ENCODE results near the gene AIFM3.

The AIFM3 gene

DNA sequence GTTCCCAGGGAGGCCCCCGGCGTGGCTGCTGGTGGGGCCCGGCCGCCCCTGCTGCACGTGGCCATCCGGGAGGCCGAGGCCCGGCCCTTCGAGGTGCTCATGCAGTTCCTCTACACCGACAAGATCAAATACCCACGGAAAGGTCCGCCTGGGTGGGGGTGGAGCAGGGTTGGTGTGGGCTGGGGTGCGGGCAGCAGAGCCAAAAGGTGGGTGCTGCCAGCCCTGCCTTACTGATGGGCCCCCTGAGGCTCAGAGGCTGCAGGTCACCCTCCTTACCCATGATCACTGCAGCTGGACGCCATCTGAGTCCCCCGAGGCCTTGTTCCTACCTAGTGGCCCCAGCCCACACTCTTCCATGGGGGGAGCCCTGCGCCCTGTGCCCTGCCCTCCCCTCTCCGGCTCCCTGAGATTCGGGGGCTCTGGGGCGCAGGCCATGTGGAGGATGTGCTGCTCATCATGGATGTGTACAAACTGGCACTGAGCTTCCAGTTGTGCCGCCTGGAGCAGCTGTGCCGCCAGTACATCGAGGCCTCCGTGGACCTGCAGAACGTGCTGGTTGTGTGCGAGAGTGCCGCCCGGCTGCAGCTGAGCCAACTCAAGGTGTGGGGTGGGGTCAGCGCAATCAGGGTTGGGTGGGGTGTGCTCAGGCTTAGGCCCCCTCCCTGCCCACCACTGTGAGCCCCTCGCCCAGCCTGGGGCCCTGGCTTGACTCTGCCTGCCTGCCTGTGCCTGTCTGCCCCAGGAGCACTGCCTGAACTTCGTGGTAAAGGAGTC lies 27.3 kb downstream of the AIFM3 start:
- Histone ChIP-seq H3K4me3 (ENCODE audit: low read depth, low read length) (no peak overlapping the region), H3K36me3 (ENCODE audit: insufficient read depth, low read length) (no peaks in the 10 kb centered on the region), H2AFZ (ENCODE audit: low read length, unreplicated experiment) (no peak overlapping the region), H3K27me3 (ENCODE audit: insufficient read depth, low read length) (no peaks in the 10 kb centered on the region), H3K4me1 (ENCODE audit: control insufficient read depth, insufficient read depth, low read length, unreplicated experiment) (no peaks in the 10 kb centered on the region), H3K27ac (ENCODE audit: low read depth, low read length) (no peak overlapping the region), H3K79me2 (ENCODE audit: control insufficient read depth, insufficient read depth, low read length, unreplicated experiment) (no peaks in the 10 kb centered on the region)

- H3K79me2 ChIP-seq (ENCODE audit: control insufficient read depth, insufficient read depth, low read length, unreplicated experiment) = peaks cover 4% of the 10 kb centered on the region
- peaks cover 3% of the 10 kb centered on the region for H3K4me1 ChIP-seq (ENCODE audit: control insufficient read depth, insufficient read depth, low read length, unreplicated experiment)
- no peak overlapping the region for H3K4me3 ChIP-seq (ENCODE audit: low read depth, low read length)
- H3K36me3 ChIP-seq (ENCODE audit: insufficient read depth, low read length) = no peaks in the 10 kb centered on the region
- no peaks in the 10 kb centered on the region for H3K27me3 ChIP-seq (ENCODE audit: insufficient read depth, low read length)
- H3K27ac ChIP-seq (ENCODE audit: low read depth, low read length) = no peak overlapping the region
- no peak overlapping the region for H2AFZ ChIP-seq (ENCODE audit: low read length, unreplicated experiment)
These were observed 27.8 kb downstream of the AIFM3 start for GRCh38 chr22:20994902-20995241.

DNA sequence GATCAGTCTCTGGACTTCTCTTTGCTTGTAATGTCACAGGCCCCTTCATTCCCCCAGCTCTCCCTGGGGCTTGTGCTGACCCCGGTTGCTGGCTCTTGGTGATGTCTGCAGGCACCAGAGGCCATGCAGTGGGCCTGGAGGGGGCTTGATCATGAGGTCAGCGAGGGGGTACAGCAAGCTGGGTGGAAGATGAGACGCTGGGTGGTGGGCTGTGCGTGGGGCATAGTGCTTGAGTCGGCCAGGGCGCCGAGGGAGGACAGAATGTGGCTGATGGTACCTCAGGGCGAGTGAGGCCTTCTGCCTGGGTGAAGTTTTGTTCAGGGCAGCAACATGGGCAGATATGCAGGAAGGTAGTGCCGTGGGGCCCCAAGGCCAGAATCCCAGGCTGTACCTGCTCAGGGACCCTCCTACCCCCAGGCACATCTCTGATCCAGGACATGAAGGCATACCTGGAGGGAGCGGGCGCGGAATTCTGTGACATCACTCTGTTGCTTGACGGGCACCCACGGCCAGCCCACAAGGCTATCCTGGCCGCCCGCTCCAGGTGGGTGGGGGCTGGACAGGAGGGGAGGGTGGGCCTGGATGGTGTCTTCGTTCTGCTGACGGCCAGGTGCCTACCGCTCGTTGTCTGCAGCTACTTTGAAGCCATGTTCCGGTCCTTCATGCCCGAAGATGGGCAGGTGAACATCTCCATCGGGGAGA lies 28.4 kb downstream of the AIFM3 start:
- peaks cover 9% of the 10 kb centered on the region for H3K4me1 ChIP-seq (ENCODE audit: control insufficient read depth, insufficient read depth, low read length, unreplicated experiment)

DNA sequence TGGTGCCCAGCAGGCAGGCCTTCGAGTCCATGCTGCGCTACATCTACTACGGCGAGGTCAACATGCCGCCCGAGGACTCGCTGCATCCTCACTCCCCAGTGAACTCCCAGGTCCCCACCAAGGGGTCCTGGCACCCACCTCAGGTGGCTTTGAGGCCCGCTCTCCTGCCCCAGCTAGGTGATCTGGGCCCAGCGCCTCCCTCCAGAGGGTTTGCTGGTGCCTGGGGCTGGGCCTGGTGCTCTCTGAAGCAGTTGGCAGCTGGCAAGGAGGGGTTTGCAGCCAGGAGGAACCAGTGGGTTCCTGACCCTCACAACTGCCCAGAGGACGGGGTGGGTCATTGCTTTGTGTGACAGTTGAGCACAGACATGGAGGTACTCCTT lies 29.0 kb downstream of the AIFM3 start:
- Histone ChIP-seq H2AFZ (ENCODE audit: low read length, unreplicated experiment) (no peak overlapping the region), H3K27me3 (ENCODE audit: insufficient read depth, low read length) (no peaks in the 10 kb centered on the region), H3K36me3 (ENCODE audit: insufficient read depth, low read length) (no peaks in the 10 kb centered on the region), H3K4me1 (ENCODE audit: control insufficient read depth, insufficient read depth, low read length, unreplicated experiment) (peaks cover 10% of the 10 kb centered on the region), H3K27ac (ENCODE audit: low read depth, low read length) (no peak overlapping the region), H3K4me3 (ENCODE audit: low read depth, low read length) (no peak overlapping the region), H3K79me2 (ENCODE audit: control insufficient read depth, insufficient read depth, low read length, unreplicated experiment) (peaks cover 14% of the 10 kb centered on the region)

More for the DNA sequence above, 28.4 kb downstream of the AIFM3 start:
- H3K36me3 ChIP-seq (ENCODE audit: insufficient read depth, low read length) = no peaks in the 10 kb centered on the region
- no peak overlapping the region for H2AFZ ChIP-seq (ENCODE audit: low read length, unreplicated experiment)
- H3K4me3 ChIP-seq (ENCODE audit: low read depth, low read length) = no peak overlapping the region
- H3K27me3 ChIP-seq (ENCODE audit: insufficient read depth, low read length) = no peaks in the 10 kb centered on the region
- H3K27ac ChIP-seq (ENCODE audit: low read depth, low read length) = no peak overlapping the region
- peaks cover 9% of the 10 kb centered on the region for H3K79me2 ChIP-seq (ENCODE audit: control insufficient read depth, insufficient read depth, low read length, unreplicated experiment)

DNA sequence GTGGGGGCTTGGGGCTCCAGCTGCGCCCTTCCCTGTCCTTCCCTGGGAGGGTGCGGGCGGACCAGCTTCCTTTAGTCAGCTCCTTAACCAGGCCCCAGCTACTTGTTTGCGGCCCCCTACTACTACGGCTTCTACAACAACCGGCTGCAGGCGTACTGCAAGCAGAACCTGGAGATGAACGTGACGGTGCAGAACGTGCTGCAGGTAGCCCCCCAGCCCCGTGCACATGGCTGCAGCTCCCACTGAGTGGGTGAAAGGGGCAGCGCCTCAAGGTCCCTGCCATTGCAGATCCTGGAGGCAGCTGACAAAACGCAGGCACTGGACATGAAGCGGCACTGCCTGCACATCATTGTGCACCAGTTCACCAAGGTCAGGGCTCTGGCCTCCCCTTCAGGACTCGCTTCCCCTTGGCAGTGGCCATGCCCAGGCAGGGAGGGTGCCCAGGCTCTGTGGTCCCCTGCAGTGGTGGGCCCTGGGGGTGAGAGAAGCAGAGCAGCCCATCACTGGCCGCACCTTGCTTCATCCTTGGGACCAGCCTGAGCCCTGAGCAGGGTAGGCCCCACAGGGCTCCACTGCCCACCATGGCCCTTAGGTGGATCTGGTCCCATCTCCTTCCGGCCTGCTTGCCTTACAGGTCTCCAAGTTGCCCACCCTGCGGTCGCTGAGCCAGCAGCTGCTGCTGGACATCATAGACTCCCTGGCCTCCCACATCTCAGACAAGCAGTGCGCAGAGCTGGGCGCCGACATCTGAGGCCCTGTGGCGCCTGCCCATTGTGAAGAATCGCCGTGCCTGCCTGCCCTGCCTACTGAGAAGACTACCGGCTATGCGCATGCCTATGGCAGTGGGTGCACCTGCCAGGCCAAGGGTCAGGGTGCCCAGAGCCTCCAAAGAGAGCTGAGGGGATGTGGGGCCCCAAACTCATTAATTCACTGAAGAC lies 29.8 kb downstream of the AIFM3 start:
- Histone ChIP-seq H3K79me2 (ENCODE audit: control insufficient read depth, insufficient read depth, low read length, unreplicated experiment) (peaks cover 18% of the 10 kb centered on the region), H3K27ac (ENCODE audit: low read depth, low read length) (no peak overlapping the region), H3K4me1 (ENCODE audit: control insufficient read depth, insufficient read depth, low read length, unreplicated experiment) (peaks cover 10% of the 10 kb centered on the region), H3K27me3 (ENCODE audit: insufficient read depth, low read length) (no peaks in the 10 kb centered on the region), H3K36me3 (ENCODE audit: insufficient read depth, low read length) (no peaks in the 10 kb centered on the region), H3K4me3 (ENCODE audit: low read depth, low read length) (no peak overlapping the region), H2AFZ (ENCODE audit: low read length, unreplicated experiment) (no peak overlapping the region)

DNA sequence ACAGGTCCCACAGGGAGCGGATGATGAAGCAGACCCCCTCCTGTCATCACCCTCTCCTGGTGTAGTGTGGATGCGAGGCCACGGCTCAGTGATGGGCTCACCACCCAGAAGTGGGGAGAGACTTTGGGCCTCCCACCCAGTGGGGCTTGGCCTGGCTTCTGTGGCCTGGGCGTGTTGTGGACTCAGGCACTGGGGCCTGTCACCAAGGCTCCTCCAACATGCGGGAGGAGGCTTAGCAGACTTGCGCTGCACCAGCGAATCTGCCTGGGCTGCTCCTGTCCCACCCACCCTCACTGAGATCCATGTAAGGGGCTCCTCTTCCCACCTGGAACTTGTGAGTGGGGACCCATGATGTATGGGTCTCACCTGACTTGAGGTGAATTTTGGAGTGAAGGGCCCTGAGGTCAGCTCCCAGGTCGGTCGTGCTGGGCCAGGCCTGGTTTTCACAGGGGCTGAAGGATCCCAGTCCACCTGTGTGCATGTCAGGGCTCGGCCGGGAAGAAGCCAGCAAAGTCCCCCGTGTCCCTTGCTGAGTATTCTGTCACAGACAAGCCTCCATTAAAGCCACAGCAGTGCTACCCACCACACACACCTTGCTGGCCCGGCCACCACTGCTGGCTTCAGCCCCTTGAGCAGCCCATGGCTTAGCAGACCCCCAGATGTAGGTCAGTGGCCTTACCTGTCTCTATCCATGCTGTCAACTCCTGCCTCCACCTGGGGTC lies 30.6 kb downstream of the AIFM3 start:
- no peaks in the 10 kb centered on the region for H3K27me3 ChIP-seq (ENCODE audit: insufficient read depth, low read length)
- H3K36me3 ChIP-seq (ENCODE audit: insufficient read depth, low read length) = no peaks in the 10 kb centered on the region
- no peak overlapping the region for H3K27ac ChIP-seq (ENCODE audit: low read depth, low read length)
- no peak overlapping the region for H2AFZ ChIP-seq (ENCODE audit: low read length, unreplicated experiment)
- H3K4me3 ChIP-seq (ENCODE audit: low read depth, low read length) = no peak overlapping the region
- peaks cover 10% of the 10 kb centered on the region for H3K4me1 ChIP-seq (ENCODE audit: control insufficient read depth, insufficient read depth, low read length, unreplicated experiment)
- peaks cover 18% of the 10 kb centered on the region for H3K79me2 ChIP-seq (ENCODE audit: control insufficient read depth, insufficient read depth, low read length, unreplicated experiment)

DNA sequence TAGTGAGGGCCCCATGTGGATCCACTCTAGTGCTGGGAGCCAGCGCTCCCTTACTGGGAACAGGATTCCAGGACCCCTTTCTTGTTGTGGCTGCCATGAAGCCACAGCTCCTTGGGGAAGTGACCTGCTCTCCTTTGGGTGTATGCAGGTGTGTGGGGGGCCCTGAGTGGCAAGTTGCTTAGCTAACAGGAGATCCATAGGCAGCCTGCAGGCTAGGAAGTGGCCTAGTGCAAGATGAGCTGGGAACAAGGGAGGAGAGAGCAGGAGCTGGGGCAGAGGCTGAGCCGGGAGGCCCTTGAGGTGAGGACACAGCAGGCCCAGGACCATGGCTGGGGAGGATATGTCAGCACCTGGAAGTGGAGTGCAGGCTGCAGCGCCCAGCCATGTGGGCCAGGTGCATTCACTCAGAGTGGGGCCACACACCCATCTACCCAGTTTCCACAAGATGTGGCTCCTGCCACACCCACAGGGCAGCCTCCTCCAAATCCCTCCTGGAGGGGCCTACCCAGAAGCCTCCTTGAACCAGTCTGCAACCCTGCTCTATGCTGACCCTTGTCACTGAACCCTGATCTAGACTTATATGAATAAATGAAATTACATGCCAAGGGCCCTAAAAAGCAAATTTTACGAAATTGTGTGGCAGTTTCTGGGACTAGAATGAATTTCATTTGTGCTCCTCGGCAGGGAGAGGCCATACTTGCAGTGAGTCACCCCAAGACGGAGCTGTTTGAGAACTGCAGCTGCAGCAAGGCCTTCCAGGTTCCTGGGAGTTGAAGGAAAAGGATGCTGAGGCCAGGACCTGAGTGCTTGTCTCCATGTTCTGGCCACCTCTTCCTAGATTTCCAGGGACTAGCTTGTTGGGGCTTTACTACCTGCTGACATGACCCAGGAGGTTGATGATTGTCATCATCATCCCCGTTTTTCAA lies 31.6 kb downstream of the AIFM3 start:
- Histone ChIP-seq H3K4me1 (ENCODE audit: control insufficient read depth, insufficient read depth, low read length, unreplicated experiment) (peaks cover 18% of the 10 kb centered on the region), H3K27ac (ENCODE audit: low read depth, low read length) (no peak overlapping the region), H3K4me3 (ENCODE audit: low read depth, low read length) (no peak overlapping the region), H3K79me2 (ENCODE audit: control insufficient read depth, insufficient read depth, low read length, unreplicated experiment) (peaks cover 24% of the 10 kb centered on the region), H2AFZ (ENCODE audit: low read length, unreplicated experiment) (no peak overlapping the region), H3K27me3 (ENCODE audit: insufficient read depth, low read length) (no peaks in the 10 kb centered on the region), H3K36me3 (ENCODE audit: insufficient read depth, low read length) (no peaks in the 10 kb centered on the region)

DNA sequence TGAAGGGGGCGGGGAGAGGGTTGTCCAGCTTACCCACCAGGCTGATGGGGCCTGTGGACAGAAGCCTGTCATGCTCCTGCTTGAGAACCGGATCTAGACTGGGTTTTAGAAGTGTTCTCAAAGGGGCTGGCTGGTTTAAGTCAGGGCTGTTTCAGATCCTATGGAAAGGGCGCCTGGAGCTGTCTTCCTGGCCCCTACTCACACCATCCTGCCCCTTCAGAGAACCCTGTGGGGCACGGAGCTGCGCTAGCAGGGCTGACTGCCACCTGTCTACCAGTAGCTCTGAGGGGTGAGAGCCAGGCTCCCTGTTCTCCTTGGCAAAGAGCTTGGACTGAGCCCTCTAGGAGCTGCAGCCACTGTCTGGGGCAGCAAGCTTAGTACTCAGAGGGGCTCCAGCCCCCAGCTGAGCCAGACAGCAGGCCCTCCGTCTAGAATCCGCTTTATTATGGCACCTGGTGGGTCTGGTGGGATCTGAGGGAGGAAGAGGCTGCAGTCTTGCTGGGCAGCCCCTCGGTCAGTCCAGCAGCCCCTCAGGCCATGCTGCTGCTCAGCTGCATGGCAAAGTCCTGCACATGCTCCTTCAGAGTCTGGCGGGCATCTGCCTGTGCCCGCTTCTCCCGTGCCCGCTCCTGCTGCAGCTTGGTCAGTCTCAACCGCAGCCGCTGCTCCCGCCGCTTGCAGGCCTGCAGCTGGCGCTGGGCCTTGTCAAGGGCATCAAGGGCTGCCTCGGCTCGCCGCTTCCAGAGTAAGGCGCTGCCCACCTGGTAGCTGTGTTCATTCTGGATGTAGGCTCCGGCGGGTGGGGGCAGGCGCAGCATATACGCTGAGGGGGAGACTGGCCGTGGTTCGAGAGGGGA lies 32.5 kb downstream of the AIFM3 start:
- Histone ChIP-seq H3K36me3 (ENCODE audit: insufficient read depth, low read length) (no peaks in the 10 kb centered on the region), H3K27me3 (ENCODE audit: insufficient read depth, low read length) (no peaks in the 10 kb centered on the region), H3K27ac (ENCODE audit: low read depth, low read length) (no peak overlapping the region), H3K79me2 (ENCODE audit: control insufficient read depth, insufficient read depth, low read length, unreplicated experiment) (peaks cover 27% of the 10 kb centered on the region), H2AFZ (ENCODE audit: low read length, unreplicated experiment) (no peak overlapping the region), H3K4me1 (ENCODE audit: control insufficient read depth, insufficient read depth, low read length, unreplicated experiment) (peaks cover 21% of the 10 kb centered on the region), H3K4me3 (ENCODE audit: low read depth, low read length) (no peak overlapping the region; the same call in 1 of the 2 replicates)
